Hematopoietic multipotent progenitor cell (in vitro differentiated cells): ENCODE results near the gene CLNS1A. TPM values are rescaled to one million over a fixed set of nuclear protein-coding genes. Genes with fewer than 3 reads are reported as not detected.
"Not testable (repeated sequence)": the region's sequence is repeated elsewhere in the genome, so short reads cannot be mapped to it uniquely, and the experiment has no call there.

Experiments
- DNase-seq, 3 donors: peaks; one replicate each; pipeline ENCODE4 v3.0.0-alpha.2; 2011 to 2015; ENCODE audit warnings: low read depth in 2 of 3, low spot score in 2 of 3
- total RNA-seq: library from RNA; depleted of rRNA; stranded (reverse); fragments of >200 nt; gene quantifications from one replicate; pipeline ENCODE4 v1.2.3, GENCODE V29; 2012

The CLNS1A gene, protein sequence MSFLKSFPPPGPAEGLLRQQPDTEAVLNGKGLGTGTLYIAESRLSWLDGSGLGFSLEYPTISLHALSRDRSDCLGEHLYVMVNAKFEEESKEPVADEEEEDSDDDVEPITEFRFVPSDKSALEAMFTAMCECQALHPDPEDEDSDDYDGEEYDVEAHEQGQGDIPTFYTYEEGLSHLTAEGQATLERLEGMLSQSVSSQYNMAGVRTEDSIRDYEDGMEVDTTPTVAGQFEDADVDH
- total RNA-seq = 135 TPM

DNA sequence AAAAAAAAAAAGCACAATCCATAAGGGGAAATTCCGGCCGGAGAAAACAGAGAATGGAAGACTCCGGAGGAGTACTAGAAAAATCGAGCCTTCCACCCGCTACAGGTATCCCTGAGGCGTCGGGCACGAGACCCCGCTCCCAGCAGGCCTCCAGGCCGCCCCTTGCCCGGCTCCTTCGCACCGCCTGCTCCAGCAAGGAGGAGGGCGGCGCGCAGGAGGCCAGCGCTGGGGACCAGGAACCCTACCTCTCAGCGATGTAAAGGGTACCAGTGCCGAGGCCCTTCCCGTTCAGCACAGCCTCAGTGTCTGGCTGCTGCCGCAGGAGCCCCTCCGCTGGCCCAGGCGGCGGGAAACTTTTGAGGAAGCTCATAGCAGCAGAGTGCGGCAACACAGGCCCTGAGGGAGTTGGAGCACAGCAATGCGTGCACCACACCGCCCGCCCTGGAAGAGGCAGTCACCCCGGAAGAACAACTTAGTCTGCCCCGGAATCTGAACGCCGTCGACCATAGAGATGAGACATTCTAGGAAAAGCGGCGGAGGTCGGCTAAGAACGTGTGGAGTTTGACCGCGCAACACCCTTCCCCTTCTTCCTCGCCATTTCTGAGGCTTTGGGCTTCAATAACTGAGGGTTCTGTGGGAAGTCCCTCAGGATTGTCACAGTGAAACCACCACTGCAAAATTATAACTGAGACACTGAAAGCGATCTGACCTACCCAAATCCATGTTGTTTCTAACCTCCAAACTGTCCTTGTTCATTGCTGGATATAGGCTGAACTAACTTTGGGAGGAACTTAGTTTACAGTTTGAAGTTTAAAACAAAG is at the start of gene CLNS1A:
CLNS1A (minus strand) TSS at position 450 of the 821 bp plus-strand sequence; CDS start at position 370, 80 bp downstream.
- peak; percentile 35 to 93 (median 88) for DNase-seq

DNA sequence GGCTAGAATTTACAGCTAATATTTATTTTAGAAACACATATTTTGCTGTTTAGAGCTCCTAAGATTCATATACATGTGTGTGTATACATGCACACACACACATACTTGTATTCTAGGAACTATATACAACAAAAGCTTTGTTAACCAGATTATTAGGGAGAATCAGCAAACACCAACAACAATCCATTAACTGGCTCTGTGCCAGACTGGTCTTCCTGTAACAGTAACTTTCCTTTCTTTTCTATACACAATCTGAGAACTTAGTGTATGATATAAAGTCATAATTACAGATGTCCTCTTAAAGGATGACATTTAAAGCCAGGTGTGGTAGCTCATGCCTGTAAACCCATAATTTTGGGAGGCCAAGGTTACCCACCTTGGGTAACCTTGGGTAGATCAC is 49.5 kb upstream of the CLNS1A start:
- DNase-seq = no peak

DNA sequence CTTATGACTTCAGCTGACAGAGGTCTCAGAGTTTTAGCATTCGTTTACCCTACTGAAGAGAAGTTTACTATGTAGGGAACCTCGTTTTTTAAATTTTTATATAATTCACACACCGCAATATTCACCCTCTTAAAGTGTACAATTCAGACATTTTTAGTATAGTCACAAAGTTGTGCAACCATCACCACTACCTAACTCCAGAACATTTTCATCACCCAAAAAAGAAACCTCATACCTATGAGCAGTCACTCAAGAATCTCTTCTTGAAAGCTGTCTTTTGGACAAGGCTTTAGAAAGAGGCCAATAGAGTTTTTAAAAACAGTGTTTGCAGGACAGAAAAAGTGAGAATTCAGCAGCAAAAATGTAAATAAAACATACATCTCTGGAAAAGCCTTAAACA is 39.5 kb upstream of the CLNS1A start:
- DNase-seq = no peak

DNA sequence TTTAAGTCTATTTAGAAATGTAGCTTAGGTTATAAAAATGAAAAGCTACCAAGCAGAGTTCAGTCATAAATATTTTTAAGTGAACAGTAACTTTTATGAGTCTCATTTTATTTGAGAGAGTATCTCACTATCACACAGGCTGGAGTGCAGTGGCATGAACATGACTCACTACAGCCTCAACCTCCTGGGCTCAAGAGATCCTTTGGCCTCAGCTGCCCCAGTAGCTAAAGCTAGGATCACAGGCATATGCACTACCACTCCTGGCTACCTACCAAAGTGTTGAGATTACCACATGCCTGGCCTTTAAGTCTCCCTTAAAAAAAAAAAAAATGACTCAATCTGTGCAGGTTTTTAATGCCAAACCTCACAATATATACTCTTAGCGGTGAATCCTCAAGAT is 34.7 kb upstream of the CLNS1A start:
- no peak for DNase-seq

DNA sequence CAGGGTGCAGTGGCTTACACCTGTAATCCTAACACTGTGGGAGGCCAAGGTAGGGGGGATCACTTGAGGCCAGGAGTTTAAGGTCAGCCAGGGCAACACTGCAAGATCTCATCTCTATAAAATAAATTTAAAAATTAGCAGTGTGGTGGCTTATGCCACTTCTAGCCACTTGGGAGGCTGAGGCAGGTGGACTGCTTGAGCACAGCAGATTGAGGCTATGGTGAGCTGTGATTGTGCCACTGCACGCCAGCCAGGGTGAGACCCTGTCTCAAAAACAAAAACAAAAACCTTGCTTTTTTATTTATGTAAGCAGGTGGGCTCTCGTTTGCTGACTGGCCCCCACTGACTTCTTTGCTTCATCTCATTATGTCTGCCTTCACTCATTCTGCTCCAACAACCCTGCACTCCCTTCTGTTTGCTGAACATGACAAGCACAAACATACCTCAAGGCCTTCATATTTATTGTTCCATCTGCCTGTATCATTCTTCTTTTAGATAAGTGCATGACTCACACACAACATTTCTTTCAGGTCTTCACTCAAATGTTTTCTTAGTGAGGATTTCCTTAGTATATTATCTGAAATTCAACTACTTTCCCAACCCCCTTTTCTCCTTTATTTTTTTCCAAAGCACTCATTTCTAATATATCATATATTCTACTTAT is 32.4 kb upstream of the CLNS1A start:
- DNase-seq = no peak

DNA sequence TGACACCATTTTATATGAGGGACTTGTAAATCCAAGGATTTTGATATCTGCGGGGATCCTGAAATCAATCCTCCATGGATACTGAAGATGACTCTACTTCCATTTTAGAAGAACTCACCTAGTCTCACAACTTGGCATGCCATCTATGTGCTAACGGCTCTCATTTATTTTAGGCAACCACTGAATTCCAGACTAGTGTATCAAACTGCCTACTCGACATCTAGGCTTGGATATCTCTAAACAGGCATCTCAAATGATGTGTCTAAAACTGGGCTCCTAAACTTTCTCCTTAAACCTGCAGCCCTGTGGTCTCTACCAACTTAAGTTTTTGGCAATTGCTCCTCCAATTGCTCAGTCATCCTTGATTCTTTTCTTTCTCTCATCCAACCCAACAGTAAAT is 31.2 kb upstream of the CLNS1A start:
- DNase-seq = no peak

DNA sequence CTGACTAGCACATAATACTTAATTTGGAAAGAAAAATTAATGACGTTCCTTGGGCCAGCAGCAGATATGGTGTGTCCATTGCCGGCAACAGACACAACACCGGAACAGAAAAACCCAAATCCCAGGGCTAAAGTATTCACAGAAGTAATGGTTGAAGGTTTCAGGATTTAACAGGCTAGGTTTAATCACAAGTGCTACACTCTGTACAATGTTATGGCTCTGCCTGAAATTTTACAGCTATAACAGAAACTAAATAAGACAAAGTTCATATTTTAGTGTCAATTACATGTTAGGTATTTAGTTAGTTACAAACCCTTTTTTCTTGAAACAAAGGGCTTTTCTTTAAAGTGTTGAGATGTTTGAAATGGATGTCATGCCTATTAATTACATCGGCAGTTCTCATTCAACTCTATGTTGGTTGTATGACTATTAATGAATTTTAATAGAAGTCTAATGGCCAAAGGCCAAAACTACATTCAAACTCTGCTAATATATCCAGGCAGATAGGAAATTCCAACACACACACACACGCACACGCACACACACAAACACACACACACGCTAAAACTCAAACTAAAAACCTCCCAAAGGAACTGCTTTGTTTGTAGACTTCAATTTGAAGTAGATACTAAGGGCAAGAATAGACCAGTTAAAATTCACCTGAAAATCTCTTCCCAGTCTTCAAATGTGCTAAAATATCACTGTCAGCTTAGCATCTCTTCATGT is 27.8 kb upstream of the CLNS1A start:
- DNase-seq = no peak

DNA sequence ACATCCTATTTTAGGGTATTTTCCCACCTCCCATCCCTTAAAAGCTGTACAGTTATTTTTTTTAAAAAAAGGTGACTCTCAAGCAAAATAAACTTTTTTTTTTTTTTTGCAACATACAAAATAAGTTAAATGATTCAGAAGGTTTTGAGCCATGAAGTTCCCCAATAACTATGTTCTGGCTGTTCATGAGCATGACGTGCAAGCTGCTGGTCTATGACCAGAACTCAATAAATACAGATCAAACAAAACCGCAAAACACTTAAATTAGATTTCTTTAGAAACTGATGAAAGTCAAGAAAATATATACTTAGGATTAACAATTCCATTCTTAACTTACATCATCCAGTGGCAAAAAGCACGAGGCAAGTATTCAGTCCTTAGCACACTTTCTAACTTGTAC is 24.1 kb upstream of the CLNS1A start:
- no peak for DNase-seq

DNA sequence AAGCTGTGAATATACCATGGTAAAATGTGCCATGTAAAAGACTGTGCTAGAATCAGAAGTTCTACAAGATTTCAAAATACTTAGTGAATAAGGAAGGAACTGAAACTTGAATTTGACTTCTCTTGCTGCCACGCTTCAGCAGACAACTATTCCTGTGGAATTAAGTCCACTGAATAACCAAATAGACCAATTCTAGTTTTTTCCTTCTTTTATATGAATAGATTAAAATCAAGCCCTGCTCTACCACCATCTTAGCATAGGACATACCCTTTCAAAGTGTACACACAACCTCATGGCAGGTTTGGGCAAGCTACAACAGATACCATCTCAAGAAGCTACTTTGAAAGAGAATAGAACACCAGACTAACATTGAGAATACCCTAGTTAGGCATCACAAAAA is 23.4 kb upstream of the CLNS1A start:
- DNase-seq = no peak

DNA sequence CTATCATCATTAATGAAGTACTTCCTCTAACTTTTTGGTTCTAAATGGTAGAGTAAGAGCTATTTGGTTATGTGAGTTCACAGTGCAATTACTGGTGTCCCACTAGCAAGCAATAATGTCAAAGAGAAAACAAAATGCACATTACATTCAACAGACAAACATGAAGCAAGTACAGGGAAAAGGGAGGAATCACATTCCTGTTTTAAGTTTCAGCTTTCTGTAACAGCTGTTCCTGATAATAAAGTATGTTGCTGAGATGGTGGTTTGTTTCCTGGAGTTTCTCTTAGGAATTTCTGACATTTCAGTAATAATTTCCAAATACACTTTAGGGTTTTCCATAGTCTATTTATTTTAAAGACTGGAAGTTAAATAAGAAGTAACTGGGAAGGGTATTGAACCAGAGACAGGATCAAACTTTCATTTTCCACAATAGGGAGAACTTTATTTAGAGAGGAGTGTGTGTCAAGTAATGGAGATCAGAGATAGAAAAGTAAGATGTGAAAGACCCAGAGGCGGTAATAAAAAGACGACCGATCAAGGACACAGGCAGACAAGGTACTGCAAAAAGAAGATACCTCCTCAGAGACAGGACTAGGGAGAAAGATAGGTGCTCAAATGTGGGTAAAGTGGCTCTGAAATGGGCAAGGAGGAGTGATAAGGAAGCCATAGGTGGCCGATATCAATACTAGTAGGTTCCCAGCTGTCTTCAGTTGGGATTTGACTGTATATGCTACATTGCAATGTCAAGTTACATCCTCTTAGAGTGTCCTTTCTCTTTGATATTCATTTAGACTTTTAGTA is 20.8 kb upstream of the CLNS1A start:
- no peak for DNase-seq

DNA sequence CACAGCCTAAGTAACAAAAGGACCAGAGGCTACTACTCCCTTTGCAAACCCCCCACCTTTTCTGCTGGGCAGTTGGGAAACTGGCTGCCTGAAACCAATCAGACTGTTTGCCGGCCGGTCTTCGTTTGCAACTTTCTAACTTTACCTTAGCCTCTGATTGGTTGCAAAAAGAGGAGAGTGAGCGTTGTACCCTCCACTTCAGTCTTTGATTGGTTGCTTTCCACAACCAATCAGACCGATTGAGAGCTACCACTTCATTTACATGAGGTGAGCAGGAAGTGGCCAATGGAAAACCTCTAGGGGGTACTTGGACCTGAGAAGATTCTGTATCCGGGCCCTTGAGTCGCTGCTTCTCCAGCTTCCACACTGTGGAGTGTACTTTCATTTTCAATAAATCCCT is 18.8 kb upstream of the CLNS1A start:
- no peak for DNase-seq

DNA sequence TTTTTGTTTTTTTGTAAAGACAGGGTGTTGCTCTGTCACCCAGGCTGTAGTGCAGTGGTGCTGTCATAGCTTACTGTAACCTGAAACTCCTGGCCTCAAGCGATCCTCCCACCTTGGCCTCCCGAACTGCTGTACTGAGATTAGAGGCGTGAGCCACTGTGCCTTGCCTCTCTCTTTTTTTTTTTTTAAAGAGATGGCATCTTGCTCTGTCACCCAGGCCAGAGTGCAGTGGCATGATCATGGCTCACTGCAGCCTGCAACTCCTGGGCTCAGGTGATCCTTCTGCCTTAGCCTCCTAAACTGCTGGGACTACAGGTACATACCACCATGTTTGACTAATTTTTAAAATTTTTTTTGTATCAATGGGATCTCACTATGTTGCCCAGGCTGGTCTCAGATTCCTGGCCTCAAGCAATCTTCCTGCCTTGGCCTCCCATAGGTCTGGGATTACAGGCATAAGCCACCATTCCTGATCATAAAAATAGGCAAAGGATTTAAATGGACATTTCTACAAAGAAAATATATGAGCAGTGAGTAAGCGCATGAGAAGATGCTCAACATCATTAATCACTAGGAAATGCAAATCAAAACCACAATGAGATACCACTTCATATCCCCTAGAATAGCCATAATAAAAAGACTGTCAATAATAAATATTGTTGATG is 17.3 kb upstream of the CLNS1A start:
- no peak for DNase-seq

DNA sequence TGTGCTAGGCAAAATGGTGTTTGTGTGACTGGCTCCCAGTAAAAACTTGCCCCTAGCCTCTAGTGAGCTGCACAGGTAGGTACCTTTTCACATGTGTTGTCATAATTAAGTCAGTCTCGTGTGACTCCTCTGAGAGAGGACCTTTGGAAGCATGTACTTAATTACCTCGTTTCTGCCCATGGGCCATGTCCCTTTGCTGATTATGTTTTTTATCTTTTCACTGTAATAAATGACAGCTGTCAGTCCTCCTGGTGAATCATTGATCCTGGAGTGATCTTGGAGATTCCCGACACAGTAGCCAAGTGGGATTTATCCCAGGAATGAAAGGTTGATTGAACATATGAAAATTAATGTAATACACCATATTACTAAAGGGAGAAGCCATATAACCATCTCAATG is 12.5 kb upstream of the CLNS1A start:
- DNase-seq = no peak

DNA sequence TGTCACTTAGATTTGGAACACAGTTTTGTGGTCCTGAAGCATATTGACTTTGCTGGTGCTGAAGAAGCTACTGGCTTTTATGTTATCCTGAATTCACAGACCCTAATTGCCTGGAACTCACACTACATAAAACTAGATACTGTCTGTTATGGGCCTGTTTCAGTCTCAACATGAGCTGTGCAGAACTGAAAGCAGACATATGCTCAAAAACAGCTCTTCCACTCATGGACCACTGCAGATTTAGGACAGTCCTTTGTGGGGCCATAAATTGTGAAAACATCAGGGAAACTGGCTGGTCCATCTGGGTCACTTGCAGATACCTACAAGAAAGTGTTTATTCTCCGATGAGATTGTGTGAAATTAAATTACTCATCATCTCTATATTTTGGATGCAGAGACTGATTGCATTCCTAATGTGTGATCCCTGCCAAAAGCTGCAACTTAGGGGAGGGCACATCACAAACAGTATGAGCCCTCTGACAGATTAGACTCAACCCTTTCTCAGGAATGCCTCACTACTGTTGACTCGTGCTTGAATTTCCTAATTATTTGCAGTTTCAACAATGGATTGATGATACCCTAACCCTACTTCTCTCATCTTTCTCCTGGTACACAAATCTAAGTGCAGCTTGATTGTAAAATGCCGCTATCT is 10.2 kb upstream of the CLNS1A start:
- DNase-seq = no peak

DNA sequence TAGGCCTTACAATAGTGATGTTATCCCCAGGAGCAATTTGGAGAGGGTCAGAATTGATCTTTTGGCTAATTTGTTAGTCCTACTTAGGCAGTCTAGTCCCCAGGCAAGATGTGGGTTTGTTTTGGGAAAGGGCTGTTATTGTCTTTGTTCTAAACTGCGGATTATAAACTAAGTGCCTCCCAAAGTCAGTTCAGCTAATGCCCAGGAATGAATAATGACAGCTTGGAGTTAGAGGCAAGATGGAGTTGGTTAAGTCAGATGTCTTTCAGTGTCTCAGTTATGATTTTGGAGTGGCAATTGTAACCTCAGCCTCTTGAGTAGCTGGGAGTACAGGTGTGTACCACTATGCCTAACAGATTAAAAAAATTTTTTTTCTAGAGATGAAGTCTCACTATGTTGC is 7.3 kb upstream of the CLNS1A start:
- no peak for DNase-seq

DNA sequence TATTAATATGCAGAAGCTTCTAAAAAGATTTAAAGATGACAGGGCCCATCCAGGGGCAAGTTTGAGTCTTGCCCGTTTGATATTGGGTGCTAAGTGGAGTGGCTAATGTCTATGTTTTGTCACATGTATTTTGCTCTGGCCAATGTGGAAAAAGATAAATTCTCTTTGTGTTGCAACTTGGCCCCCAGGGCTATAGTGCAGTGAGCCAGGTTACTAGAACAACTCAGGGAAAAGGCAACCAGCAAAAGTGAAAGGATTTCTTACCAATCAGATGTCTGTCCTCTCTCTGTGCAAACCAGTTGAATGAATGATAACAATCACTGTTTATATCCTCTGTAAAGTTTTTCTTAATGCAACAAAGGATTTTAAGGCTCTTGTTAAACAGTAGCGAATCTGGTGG is 4.6 kb upstream of the CLNS1A start:
- no peak for DNase-seq

DNA sequence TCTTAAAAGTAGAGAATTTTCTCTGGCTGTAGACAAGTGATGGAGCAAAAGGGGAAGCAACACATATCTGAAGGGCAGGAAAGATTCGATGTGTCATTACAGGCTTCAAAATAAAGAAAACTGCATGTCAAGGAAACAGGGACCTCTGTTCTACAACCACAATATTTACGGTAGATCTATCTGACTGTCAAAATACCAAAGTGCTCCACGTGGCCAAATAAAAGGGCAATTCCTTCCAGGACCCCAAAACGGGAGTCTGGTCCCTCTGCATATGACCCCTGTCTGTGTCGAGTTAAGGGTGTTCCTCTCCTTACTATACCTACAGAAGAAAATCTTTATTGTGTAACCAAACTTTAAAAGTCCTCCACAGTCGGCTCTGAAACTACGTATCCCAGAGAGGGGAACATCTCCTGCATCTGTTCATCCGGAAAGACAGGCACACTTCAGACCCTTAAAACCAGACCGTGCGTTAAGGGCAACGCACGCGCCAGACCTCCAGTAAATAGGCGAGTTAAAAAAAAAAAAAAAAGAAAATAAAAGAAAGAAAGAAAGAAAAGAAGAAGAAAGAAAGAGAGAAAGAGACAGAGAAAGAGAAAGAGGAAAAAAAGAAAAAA is 756 bp downstream of the CLNS1A start:
- DNase-seq = peak in 2 of 3 donors; percentile 35 to 39

DNA sequence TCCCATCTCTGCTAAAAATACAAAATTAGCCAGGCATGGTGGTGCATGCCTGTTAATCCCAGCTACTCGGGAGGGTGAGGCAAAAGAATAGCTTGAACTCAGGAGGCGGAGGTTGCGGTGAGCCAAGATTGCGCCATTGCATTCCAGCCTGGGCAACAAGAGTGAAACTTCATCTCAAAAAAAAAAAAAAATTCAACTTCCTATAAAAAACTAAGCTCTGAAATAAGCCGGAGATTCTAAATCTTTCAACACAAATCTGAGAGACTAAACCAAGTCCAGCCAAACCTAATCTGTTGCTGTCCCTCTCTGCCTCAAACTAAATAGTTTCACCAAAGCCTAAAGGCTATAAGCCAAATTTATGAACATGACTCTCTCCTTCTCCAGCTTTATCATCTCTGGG is 3.7 kb downstream of the CLNS1A start:
- not testable (repeated sequence) for DNase-seq

DNA sequence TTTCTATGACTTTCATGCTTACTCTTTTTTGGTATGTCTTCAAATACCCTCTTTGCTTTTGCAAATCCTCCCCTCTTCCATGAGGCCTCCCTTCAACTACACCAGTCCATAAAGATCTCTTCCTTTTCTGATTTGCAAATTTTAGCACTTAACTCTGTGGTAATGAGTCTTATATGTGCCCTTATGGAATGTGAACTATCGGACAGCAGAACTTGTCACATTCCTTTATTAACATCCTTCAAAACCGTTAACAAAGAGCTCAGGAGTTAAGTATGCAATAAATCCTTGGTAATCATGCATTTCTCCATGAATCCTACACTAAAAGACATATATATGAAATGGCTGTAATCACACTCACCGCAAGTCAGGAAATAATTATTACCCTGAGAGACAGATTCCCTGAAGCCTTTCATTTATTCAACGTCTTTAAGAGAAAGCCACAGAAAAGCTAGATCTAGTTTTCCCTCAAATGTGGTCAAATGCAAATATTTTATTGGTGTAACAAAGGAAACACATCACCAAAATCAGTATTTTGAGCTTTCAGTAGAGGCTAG is 7.4 kb downstream of the CLNS1A start:
- no peak for DNase-seq
